GM18867 (cell line): ENCODE results near the gene COL23A1.

Experiments
- ATAC-seq: cut with Tn5 transposase; IDR thresholded peaks from one replicate; pipeline ENCODE4 v1.9.1; 2021; ENCODE audit warnings: mild to moderate bottlenecking, moderate library complexity; ENCODE audit not compliant: unreplicated experiment

COL23A1 gene

DNA sequence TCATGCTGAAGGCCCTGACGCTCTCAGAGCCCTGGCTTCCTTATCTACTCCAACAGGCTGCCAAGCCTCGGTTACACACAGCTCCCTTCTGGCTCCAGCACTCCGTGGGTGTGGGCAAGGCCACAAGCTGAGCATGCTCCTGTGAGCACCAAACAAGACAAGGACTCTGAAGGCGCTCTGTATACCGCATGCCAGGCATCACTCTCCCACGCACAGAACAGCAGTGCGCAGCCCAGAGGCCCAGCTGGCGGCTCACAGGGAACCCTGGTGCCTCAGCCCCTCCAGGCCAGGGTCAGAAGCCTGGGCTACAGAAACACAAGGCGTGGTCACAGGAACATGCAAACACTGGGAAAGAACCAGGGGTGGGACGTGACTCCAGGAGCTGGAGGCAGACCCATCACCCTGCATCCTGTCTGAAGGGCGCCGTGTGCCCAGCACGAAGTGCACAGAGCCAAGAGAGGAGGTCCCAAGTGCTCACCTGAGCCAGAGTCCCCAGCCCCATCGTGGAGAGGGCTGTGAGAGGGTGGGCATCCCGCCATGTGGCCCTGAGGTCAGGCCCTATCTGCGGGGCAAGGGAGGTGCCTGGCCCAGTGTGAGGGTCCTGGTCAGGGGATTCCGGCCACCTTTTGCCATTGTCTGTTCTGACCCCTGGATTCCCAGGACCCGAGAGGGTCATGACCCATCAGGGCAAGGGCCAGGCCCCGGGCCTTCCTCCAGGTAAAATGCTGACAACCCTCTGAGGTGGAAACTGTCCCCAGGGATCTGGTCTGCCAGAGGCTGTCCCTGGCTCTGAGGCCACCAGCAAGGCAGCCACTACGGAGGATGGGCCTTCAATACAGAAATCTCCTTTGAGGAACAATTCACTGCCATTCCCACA is 54.7 kb downstream of the COL23A1 start:
- no peak for ATAC-seq

- ATAC-seq = no peak
Measured at GRCh38 chr5:178533136-178533535, 57.1 kb downstream of the COL23A1 start.

GRCh38 chr5:178532666-178533065 is 57.5 kb downstream of the COL23A1 start:
- ATAC-seq = no peak

DNA sequence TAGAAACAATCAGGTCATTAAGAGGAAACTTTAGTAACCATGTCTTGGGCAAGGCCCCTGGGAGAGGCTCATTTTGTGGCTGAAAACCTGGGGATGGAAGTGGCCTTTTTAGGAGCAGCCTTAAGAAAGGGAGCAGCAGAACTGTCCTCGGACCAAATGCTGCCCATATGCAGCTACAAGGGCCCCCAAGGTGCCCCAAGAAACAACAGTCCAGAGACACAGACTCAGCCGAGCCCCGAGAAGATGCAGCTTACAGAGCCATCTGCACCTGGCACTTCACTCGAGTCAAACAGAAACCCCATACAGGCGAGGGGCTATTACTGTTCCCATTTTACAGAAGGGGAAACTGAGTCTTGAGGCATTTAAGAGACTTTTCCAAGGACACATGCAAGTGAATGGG is 58.0 kb downstream of the COL23A1 start:
- ATAC-seq = no peak

- no peak for ATAC-seq
Measured at GRCh38 chr5:178531786-178532185, 58.4 kb downstream of the COL23A1 start.

GRCh38 chr5:178530526-178530925 is 59.7 kb downstream of the COL23A1 start:
- no peak for ATAC-seq

- no peak for ATAC-seq
Measured at GRCh38 chr5:178529080-178529479, 61.1 kb downstream of the COL23A1 start.

DNA sequence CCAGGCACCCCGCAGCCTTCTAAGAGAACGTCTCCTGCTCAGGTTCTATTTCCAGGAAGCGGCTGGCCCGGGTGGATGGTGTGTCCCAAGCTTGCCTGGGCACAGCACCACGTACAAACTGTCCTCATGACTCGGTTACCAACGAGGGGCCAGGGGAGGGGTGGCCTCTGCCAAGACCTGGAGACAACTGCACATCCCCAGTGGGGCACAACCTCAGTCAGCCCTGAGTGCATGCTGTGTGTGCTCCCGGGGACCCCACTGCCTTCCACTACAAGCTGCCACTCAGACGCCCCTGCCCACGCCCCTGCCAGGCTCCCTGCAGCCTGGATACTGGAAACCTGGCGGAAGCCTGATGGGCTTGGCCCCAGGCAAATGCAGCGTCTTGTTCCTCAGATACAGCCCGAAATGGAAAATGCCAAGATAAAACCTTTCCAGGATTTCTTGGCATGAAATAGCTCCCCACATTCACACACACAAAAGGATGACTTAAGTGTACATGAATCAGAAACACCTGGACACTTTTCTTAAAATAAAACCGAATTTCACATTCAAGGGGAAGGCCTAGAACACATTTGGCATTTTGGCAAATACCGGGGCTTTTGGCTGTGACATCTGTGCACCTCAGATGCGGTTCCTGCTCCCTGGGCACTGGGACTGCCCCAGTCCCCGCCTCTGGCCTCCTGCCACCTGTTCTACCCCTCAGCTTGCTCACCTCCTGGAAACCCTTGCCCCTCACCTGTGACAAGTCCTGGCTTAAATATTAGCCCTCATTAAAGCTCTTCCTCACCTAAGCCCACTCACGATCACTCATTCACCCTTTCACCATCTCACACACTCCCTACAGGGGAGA is 62.5 kb downstream of the COL23A1 start:
- no peak for ATAC-seq

DNA sequence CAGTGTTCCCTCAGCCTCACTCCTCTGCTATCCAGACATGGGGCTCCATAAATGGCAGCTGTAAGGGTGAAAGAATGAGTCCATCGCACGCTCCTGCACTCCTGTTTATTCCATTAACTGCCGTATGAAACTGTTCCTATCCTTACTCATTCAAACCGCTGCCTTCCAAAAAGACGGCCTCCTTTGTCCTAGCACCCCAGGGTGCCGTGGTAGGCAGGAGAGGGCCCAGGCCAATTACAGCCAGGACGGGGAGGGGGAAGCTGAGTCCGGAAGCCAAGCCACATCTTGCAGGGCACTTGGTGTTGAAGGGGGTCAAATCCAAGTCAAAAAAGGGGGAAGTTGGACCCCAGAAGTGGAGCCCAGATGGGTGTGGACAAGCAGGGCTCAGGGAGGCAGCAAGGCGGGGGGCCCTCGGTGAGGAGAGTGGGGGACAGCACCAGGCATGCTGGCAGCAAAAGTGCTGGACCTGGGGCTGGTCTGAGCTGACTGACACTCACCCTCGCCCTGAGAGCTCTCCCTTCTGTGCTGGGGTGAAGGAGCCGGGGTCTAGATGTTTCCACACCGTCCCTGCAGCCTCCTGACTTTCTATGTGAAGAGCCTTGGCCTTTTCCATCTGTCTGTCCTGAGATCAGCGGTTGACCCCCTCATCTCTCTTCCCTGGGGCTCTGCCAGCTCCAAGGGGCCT is 63.3 kb downstream of the COL23A1 start:
- ATAC-seq = no peak

DNA sequence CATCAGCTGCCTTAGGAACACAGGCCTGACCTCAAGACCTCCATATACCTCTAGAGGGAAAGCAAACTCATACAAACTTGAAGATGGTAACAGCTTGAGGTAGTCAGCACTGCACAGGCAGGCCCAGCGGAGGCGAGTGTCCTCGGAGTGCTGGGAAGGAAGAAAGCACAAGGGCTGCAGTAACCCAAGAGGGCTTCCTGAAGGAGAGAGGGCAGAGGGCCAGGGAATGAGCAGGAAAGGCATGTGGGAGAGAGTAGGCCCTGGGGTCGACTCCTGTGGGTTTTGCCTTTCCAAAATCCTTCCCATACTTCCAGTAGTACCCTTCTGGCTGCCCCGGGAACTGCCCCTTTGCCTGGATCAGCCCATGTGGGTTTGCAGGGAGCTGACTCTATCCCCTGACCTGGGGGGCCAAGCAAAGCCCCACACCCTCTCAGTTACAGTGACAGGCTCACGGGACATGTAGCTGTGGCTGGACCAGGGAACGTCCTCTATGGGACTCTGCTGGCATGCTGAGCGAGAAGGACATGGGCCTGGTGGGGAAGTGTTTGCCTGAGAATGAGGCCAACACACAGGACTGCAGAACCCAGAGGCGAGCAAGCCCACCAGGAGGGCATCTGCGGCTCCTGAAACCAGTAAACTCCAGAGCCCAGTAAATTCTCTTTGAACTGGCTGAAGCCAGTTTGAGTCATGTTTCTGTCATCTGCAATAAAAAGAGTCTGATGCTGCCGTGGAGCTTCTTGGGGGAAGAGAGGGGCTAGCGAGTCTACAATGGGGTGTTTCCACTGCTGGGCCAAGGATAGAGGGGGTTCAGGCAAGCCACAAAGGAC is 64.1 kb downstream of the COL23A1 start:
- ATAC-seq = no peak

DNA sequence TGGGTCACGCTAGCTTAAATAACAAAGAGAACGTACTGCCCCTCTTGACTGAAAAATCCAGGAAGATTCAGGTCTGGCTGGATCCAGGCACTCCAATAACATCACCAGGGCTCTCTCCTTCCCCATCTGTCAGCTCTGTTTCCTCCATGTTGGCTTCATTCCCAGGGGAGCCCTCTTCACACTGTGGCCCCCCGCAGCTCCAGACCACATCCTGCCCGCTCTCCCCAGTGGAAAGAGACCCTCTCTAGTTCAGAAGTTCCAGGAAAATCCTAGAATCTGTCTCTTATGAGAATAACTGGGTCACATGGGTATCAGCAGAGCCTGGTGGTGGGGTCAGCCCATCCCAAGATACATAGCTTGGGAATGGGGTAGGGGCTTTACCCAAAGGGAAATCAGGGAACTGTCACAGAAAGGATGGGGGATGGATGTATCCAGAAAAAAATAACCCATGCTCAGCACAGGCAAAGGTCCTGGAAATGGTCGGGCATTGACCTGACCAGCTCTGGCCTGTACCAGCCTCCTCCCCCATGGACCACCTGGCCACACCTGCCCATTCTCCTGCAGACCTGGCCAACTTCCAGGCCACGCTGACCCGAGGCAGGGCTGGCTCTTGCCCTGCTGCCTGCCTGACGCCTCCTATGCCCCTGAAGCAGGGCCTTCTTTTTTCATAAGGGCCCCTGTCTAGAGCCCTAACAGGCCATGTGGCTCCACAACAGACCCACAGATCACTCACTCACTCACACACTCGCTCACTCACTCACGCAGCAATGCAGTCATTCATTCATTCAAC is 65.9 kb downstream of the COL23A1 start:
- ATAC-seq = no peak

DNA sequence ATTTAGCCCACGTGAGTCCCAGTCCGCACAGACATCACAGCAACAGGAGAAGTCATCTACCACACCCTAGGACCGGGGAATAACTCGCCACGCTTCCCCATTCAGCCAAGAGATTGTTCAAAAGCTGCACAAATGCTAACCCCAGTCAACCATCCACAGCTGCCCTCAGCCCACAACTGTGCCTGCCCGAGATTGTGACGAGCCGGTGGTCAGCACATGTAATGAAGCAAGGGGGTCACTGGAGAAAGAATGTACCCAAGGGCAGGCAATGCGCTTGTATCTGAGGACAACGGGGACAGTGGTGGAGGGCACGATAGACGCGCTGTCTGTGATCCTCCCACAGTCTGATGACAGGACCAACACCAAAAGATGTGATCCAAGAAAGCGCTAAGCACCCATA is 67.8 kb downstream of the COL23A1 start:
- no peak for ATAC-seq

GRCh38 chr5:178520851-178521250 is 69.3 kb downstream of the COL23A1 start:
- ATAC-seq = no peak

DNA sequence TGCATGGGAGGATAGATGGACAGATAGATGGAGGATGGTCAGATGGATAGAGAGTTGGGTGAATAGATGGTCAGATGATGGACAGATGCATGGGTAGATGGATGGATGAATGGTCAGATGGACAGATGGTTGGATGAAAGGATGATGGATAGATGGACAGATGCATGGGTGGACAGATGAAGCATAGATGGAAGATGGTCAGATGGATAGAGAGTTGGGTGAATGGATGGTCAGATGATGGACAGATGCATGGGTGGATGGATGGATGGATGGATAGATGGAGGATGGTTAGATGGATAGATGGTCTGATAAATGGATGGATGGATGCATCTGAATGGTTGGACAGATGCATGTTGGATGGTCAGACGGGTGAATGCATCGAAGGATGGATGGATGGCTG is 70.4 kb downstream of the COL23A1 start:
- ATAC-seq = no peak

DNA sequence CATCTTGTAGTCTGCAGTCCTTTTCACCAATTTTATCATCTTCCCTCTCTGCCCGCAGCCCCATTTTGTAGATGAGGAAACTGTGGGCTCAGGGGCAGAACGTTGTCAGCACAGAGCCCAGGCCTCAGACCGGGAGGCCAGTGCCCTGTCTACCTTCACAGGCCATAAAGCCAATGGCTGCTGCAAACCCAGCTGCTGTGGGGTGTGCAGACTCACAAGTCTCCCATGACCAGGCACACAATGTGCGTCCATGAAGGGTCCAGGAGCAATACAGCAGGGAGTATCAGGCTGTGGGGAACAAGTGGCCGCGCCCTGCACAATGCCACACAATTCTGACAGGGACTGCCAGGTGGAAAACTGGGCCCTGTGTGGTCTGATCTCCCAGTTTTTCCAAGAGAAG is 71.0 kb downstream of the COL23A1 start:
- no peak for ATAC-seq

GRCh38 chr5:178516504-178517235 is 73.5 kb downstream of the COL23A1 start:
- no peak for ATAC-seq

DNA sequence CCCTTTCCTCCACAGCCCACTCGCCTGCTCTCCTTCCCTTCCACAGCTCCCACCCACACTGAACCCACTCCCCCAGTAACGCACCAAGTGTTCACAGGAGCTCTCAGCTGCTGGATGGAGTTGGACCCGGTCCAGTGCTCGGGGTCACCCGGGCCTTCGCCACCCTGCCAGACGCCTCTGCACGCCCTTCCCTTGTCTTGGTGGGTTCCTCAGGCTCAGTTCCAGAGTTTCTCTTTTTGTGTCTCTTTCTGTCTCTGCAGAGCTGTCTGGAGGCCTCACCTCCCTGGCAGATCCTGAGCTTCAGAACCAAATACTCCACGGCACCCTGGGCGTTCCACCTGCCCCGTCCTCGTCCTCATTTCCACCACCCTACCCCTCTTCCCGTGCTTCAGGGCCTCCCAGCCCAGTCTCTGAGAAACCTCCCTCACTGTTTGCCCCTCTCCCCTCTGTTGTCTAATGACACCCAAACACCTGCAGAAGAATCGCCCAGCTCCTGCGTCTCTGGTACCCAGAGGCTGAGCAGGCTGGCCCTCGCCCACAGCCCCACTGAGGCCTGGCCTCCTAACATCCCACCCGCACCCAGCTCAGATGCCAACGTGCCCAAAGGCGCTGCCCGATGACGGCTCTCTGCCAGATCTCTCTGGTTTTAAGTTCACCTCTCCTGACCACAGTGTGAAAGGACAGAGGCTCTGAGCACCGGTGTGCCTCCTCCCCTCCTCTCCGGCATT is 74.3 kb downstream of the COL23A1 start:
- no peak for ATAC-seq

DNA sequence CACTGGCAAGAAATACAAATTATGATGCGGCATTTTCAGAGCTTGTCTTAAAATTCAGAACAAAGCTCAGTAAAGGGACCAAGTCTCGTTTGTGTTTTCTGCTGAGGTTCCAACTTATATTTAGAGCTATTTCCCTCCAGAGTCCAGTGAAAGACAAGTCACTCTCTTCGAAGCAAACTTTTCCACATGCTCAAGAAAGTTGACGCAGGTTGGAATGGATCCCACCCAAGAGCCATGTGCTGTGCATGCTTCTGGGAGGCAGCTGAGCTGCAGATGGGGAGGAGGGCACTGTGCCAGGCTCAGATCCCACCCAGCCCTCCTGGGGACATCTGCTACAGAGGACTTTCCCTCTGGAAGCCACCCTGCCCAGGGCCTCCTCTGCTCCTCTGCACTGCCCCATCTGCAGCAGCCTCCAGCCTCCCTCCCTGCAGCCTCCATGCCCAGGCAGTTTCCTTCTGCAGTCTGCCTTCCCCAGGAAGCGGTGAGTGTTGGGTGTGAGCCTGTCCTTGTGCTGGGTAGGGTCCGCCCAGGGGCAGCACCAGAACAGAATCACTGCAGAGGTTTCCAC is 75.3 kb downstream of the COL23A1 start:
- ATAC-seq = no peak
